Right hindlimb (tissue), 1 donor: ENCODE results near the gene TSNAXIP1.
"Not testable (repeated sequence)": the region's sequence is repeated elsewhere in the genome, so short reads cannot be mapped to it uniquely, and the experiment has no call there.

Source experiments
- DNase-seq: peaks from one replicate; pipeline ENCODE4 v3.0.0-alpha.2; 2018

Gene TSNAXIP1

GRCh38 chr16:67864044-67864443 lies 57.4 kb downstream of the TSNAXIP1 start:
- DNase-seq, result not testable (repeated sequence)

GRCh38 chr16:67864594-67864993 lies 57.9 kb downstream of the TSNAXIP1 start:
- DNase-seq, result no peak

DNA sequence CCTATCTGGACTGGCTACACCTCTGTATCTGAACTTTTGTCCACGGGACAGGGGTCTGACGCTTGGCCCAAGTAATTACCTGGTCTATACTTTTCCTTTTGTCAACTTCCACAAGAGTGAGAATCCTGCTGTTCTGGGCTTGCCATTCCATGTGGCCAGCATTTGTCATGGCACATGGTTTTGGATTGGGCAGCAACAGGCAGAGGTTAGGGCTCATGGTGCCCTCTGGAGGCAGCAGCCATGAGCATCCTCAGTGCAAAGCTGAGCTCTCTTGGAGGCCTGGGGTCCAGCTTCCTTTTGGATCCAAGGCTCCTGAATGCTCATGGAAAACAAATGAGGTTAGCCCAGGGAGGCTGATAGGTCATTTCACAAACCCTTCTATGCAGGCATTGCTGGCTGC lies 58.6 kb downstream of the TSNAXIP1 start:
- no peak for DNase-seq

- no peak for DNase-seq
Measured at GRCh38 chr16:67868290-67868689, 61.6 kb downstream of the TSNAXIP1 start.

GRCh38 chr16:67869653-67870052 lies 63.0 kb downstream of the TSNAXIP1 start:
- no peak for DNase-seq

GRCh38 chr16:67871256-67871655 lies 64.6 kb downstream of the TSNAXIP1 start:
- no peak for DNase-seq

- no peak for DNase-seq
Measured at GRCh38 chr16:67872131-67872630, 65.5 kb downstream of the TSNAXIP1 start.

GRCh38 chr16:67872631-67873434 lies 66.1 kb downstream of the TSNAXIP1 start, which contains the start of gene EDC4:
Gene EDC4, plus strand, starts transcription at chr16:67873052. Its CDS starts 210 bp downstream, at chr16:67873262.
- DNase-seq, result peak; percentile 83

DNA sequence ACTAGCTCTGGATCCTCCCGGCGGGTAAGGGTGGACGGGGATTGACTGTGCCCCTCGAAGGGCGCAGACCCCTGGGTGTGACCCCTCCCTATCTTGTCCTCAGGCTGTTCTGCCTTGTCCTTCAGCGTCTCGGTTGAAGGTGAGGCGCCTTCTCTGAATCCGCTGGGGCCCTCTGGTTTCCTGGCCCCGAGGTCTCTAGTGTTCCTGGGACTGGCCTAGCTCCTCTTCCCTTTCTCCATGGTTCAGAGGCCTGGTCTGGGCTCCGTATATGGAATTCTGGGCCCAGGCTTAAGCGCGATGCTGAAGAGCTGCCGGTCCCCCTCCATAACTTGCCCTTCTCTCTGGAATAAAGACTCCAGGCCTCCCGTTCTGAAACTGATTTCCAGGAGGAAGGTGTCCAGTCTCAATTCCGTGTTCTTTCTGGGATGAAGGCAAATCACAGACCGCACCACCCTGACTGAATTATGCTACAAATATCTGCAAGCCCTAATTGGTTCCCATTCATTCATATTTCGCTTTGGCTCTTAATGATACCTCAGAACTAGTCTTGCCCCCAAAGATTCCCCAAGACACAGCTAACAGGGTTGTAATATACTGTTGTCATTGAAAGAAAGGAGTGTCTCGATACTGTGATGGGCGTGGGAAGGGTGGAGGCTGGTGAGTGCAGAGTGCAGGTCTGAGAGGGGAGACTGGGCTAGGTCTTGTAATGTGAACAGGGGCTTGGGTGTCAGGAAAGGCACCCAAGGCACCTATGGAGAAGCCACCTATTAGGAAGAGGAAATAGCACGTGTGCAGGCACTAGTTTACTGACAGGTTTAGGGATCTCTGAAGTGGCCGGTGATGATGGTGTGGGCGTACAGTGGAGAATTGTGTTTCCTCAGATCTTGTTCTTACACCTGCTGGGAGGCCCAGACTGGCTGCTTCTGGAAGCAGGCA lies 67.0 kb downstream of the TSNAXIP1 start:
- DNase-seq, result no peak

GRCh38 chr16:67874372-67874771 lies 67.7 kb downstream of the TSNAXIP1 start:
- no peak for DNase-seq

DNA sequence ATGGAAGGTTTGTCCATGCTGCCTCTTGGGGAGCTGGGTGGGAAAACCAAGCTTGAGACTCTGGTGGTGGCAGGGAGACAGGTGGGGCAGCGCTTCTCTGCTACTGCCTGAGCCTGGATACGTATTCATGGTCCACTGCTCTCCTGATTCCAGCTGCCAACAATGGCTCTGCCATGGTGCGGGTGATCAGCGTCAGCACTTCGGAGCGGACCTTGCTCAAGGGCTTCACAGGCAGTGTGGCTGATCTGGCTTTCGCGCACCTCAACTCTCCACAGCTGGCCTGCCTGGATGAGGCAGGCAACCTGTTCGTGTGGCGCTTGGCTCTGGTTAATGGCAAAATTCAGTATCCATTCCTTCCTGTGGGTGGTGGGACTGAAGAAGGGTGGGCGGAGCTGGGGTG lies 70.4 kb downstream of the TSNAXIP1 start:
- DNase-seq, result no peak
